AG04449 (cell line): ENCODE results near the gene PBX1.

Experiments
- CTCF ChIA-PET: fragments of 350-600 bp; formaldehyde crosslinking; extraction: SDS; loops from one replicate; lab custom pipeline; 2021; ENCODE audit warnings: antibody characterized with exemption; lab: Yijun Ruan, JAX
- POLR2A ChIA-PET: fragments of 400-600, 350-600 bp; formaldehyde crosslinking; extraction: SDS; loops from one replicate; lab custom pipeline; 2020; ENCODE audit warnings: antibody characterized with exemption, inconsistent platforms; lab: Yijun Ruan, JAX
- DNase-seq: peaks from one replicate; pipeline ENCODE4 v3.0.0-alpha.2; 2010; ENCODE audit warnings: low read depth, low spot score
- H3K4me3 ChIP-seq: 2 replicates; pipeline ENCODE4 v1.5.1; 2011; ENCODE audit warnings: low read depth, mild to moderate bottlenecking, control low read depth, low read length
- CTCF ChIP-seq: IDR thresholded peaks from one replicate; pipeline ENCODE4 v1.5.1; 2011; ENCODE audit warnings: mild to moderate bottlenecking, moderate library complexity, low read length, control low read depth, inconsistent platforms; ENCODE audit not compliant: insufficient read depth; ENCODE audit errors: missing control alignments

PBX1 gene

GRCh38 chr1:164702216-164702615 lies 143.2 kb downstream of the PBX1 start:
- CTCF ChIA-PET = interaction anchor here (1.3 kb wide), 1 partner anchor 9 kb away, joined by 3 read pairs; no protein-coding TSS in a partner anchor
- POLR2A ChIA-PET = no interaction called here
- TF ChIP-seq CTCF = no peak

GRCh38 chr1:164702664-164703063 lies 143.7 kb downstream of the PBX1 start:
- CTCF ChIA-PET = no interaction called here
- POLR2A ChIA-PET = no interaction called here
- TF ChIP-seq CTCF = no peak

More at GRCh38 chr1:164702216-164702615, 143.2 kb downstream of the PBX1 start:
- DNase-seq = no peak
- H3K4me3 ChIP-seq = no peak overlapping the region

GRCh38 chr1:164703463-164703862 lies 144.5 kb downstream of the PBX1 start:
- ChIA-PET POLR2A (no interaction called here), CTCF (interaction anchor here (0.9 kb wide), 1 partner anchor 84 kb away, joined by 3 read pairs; no protein-coding TSS in a partner anchor)
- DNase-seq = no peak
- TF ChIP-seq CTCF = no peak
- H3K4me3 ChIP-seq = no peak overlapping the region

More at GRCh38 chr1:164702664-164703063, 143.7 kb downstream of the PBX1 start:
- no peak overlapping the region for H3K4me3 ChIP-seq
- DNase-seq = no peak

- CTCF ChIA-PET = interaction anchor here (0.9 kb wide), 1 partner anchor 84 kb away, joined by 3 read pairs; no protein-coding TSS in a partner anchor
- no peak overlapping the region for H3K4me3 ChIP-seq
- DNase-seq = no peak
- no peak for TF ChIP-seq CTCF
- POLR2A ChIA-PET = no interaction called here
Observed at GRCh38 chr1:164703960-164704411, 145.0 kb downstream of the PBX1 start.

- no peak for DNase-seq
- POLR2A ChIA-PET = no interaction called here
- TF ChIP-seq CTCF = no peak
- CTCF ChIA-PET = interaction anchor here (2.0 kb wide), 1 partner anchor 83 kb away, joined by 9 read pairs; no protein-coding TSS in a partner anchor
- no peak overlapping the region for H3K4me3 ChIP-seq
Observed at GRCh38 chr1:164704954-164705353, 146.0 kb downstream of the PBX1 start.

GRCh38 chr1:164706606-164706987 lies 147.6 kb downstream of the PBX1 start:
- no peak overlapping the region for H3K4me3 ChIP-seq
- DNase-seq = no peak
- no peak for TF ChIP-seq CTCF
- POLR2A ChIA-PET = interaction anchor here (1.0 kb wide), 1 partner anchor 57 kb away, joined by 3 read pairs; no protein-coding TSS in a partner anchor
- CTCF ChIA-PET = interaction anchor here (2.0 kb wide), 1 partner anchor 81 kb away, joined by 9 read pairs; no protein-coding TSS in a partner anchor
